H9 (cell line): ENCODE measurements around the gene DSTN. TPM values are rescaled to one million over a fixed set of nuclear protein-coding genes. Genes with fewer than 3 reads are reported as not detected.

Source experiments
- DNase-seq: peaks from one replicate; pipeline ENCODE4 v3.0.0-alpha.2; 2017
- H2AFZ ChIP-seq: one replicate; pipeline ENCODE4 v1.6.1; 2013; ENCODE audit warnings: mild to moderate bottlenecking, low read length, control low read depth, moderate library complexity
- H2AK5ac ChIP-seq: 2 replicates; pipeline ENCODE4 v1.6.1; 2013; ENCODE audit warnings: low read length, control low read depth, mixed read lengths; ENCODE audit not compliant: insufficient read length
- H2BK120ac ChIP-seq: one replicate; pipeline ENCODE4 v1.6.1; 2013; ENCODE audit warnings: low read depth, mild to moderate bottlenecking, low read length, control low read depth, inconsistent platforms; ENCODE audit not compliant: poor library complexity, severe bottlenecking
- H2BK12ac ChIP-seq: 2 replicates; pipeline ENCODE4 v1.6.1; 2013; ENCODE audit warnings: low read length, control low read depth, mixed read lengths, low read depth; ENCODE audit not compliant: insufficient read length
- H2BK15ac ChIP-seq: 2 replicates; pipeline ENCODE4 v1.6.1; 2013; ENCODE audit warnings: low read depth, low read length, control low read depth
- H2BK20ac ChIP-seq: one replicate; pipeline ENCODE4 v1.6.1; 2013; ENCODE audit warnings: low read depth, mild to moderate bottlenecking, low read length, control low read depth, inconsistent platforms; ENCODE audit not compliant: poor library complexity, severe bottlenecking
- H2BK5ac ChIP-seq: 2 replicates; pipeline ENCODE4 v1.6.1; 2013; ENCODE audit warnings: low read length, control low read depth, mixed read lengths; ENCODE audit not compliant: insufficient read length
- H3K14ac ChIP-seq: 2 replicates; pipeline ENCODE4 v1.6.1; 2013; ENCODE audit warnings: low read length, control low read depth; ENCODE audit not compliant: insufficient read depth
- H3K18ac ChIP-seq: 2 replicates; pipeline ENCODE4 v1.6.1; 2013; ENCODE audit warnings: low read depth, mild to moderate bottlenecking, mixed read lengths, low read length, control low read depth; ENCODE audit not compliant: insufficient read length
- H3K23ac ChIP-seq: 2 replicates; pipeline ENCODE4 v1.6.1; 2013; ENCODE audit warnings: low read length, control low read depth, mixed read lengths, low read depth; ENCODE audit not compliant: insufficient read length
- H3K23me2 ChIP-seq: 2 replicates; pipeline ENCODE4 v1.6.1; 2013; ENCODE audit warnings: low read depth, mild to moderate bottlenecking, mixed read lengths, low read length, control low read depth; ENCODE audit not compliant: insufficient read length, poor library complexity, severe bottlenecking
- H3K27ac ChIP-seq: 2 replicates; pipeline ENCODE4 v1.5.1; 2013; ENCODE audit warnings: low read length, control low read depth, mixed read lengths, low read depth; ENCODE audit not compliant: insufficient read length
- H3K27me3 ChIP-seq: 2 replicates; pipeline ENCODE4 v1.6.1; 2013; ENCODE audit warnings: low read length, control low read depth, inconsistent platforms; ENCODE audit not compliant: insufficient read depth
- H3K4ac ChIP-seq: 2 replicates; pipeline ENCODE4 v1.6.1; 2013; ENCODE audit warnings: low read depth, mild to moderate bottlenecking, control low read depth, inconsistent platforms, low read length, moderate library complexity
- H3K4me1 ChIP-seq: 2 replicates; pipeline ENCODE4 v1.6.1; 2013; ENCODE audit warnings: low read length, control low read depth, inconsistent platforms; ENCODE audit not compliant: insufficient read depth
- H3K4me2 ChIP-seq: 2 replicates; pipeline ENCODE4 v1.6.1; 2013; ENCODE audit warnings: low read length, control low read depth, mixed read lengths; ENCODE audit not compliant: insufficient read length, insufficient read depth
- H3K56ac ChIP-seq: 2 replicates; pipeline ENCODE4 v1.6.1; 2013; ENCODE audit warnings: low read depth, mild to moderate bottlenecking, mixed read lengths, low read length, control low read depth; ENCODE audit not compliant: insufficient read length
- H3K79me1 ChIP-seq: 2 replicates; pipeline ENCODE4 v1.6.1; 2013; ENCODE audit warnings: low read depth, mild to moderate bottlenecking, moderate library complexity, low read length, control low read depth, inconsistent platforms; ENCODE audit not compliant: insufficient read depth, poor library complexity, severe bottlenecking
- H3K79me2 ChIP-seq: 2 replicates; pipeline ENCODE4 v1.6.1; 2013; ENCODE audit warnings: low read length, control low read depth, inconsistent platforms; ENCODE audit not compliant: insufficient read depth
- H3K9ac ChIP-seq: 2 replicates; pipeline ENCODE4 v1.6.1; 2013; ENCODE audit warnings: low read length, control low read depth, mixed read lengths; ENCODE audit not compliant: insufficient read length; ENCODE audit errors: extremely low read depth
- H3K9me3 ChIP-seq: one replicate; pipeline ENCODE4 v1.6.1; 2013; ENCODE audit warnings: low read depth, low read length, inconsistent platforms; ENCODE audit not compliant: control insufficient read depth
- H3T11ph ChIP-seq: one replicate; pipeline ENCODE4 v1.6.1; 2013; ENCODE audit warnings: mild to moderate bottlenecking, low read length, control low read depth, inconsistent platforms
- H4K20me1 ChIP-seq: one replicate; pipeline ENCODE4 v1.6.1; 2013; ENCODE audit not compliant: control insufficient read depth, insufficient read length, insufficient read depth
- H4K5ac ChIP-seq: 2 replicates; pipeline ENCODE4 v1.6.1; 2013; ENCODE audit warnings: low read depth, mild to moderate bottlenecking, mixed read lengths, low read length, control low read depth; ENCODE audit not compliant: insufficient read length
- H4K8ac ChIP-seq: replicated peaks from 2 replicates; pipeline ENCODE4 v1.6.1; 2013; ENCODE audit warnings: low read length, control low read depth, mixed read lengths, low read depth; ENCODE audit not compliant: insufficient read length
- H4K91ac ChIP-seq: 2 replicates; pipeline ENCODE4 v1.6.1; 2013; ENCODE audit warnings: low read depth, mild to moderate bottlenecking, moderate library complexity, mixed read lengths, low read length, control low read depth; ENCODE audit not compliant: insufficient read length
- H3K27ac Mint-ChIP-seq, 3 experiments: 2 replicates in 2 of 3; 3 replicates in 1 of 3; pipeline ENCODE4 v1.8.0; 2020 to 2021; ENCODE audit warnings: mixed read lengths in 3 of 3, mild to moderate bottlenecking in 1 of 3, moderate library complexity in 1 of 3
- H3K27me3 Mint-ChIP-seq: 2 replicates; pipeline ENCODE4 v1.8.0; 2021; ENCODE audit warnings: low read depth, mild to moderate bottlenecking, moderate library complexity, mixed read lengths
- H3K36me3 Mint-ChIP-seq, 3 experiments: 2 replicates in 2 of 3; 3 replicates in 1 of 3; pipeline ENCODE4 v1.8.0; 2020 to 2021; ENCODE audit warnings: low read depth in 3 of 3, mixed read lengths in 3 of 3; ENCODE audit not compliant: insufficient read depth in 1 of 3
- H3K4me1 Mint-ChIP-seq, 2 experiments: 2 replicates each; pipeline ENCODE4 v1.8.0; 2020; ENCODE audit warnings: mixed read lengths in 2 of 2
- H3K4me3 Mint-ChIP-seq, 2 experiments: 2 replicates in 1 of 2; 3 replicates in 1 of 2; pipeline ENCODE4 v1.8.0; 2020 to 2021; ENCODE audit warnings: mild to moderate bottlenecking in 2 of 2, mixed read lengths in 2 of 2, moderate library complexity in 1 of 2
- H3K9me3 Mint-ChIP-seq, 2 experiments: 2 replicates in 1 of 2; 3 replicates in 1 of 2; pipeline ENCODE4 v1.8.0; 2020; ENCODE audit warnings: mild to moderate bottlenecking in 2 of 2, mixed read lengths in 2 of 2, moderate library complexity in 1 of 2
- CTCF ChIP-seq: fragments of 200-600 bp; sonication (generic); conservative IDR thresholded peaks from 3 replicates; pipeline ENCODE4 v1.8.0; 2021; ENCODE audit warnings: antibody characterized with exemption, mild to moderate bottlenecking
- WGBS: extraction: QIAGEN DNeasy Blood & Tissue Kit; methylation state at CpG from one replicate; pipeline ENCODE4 v1.1.7; 2013; ENCODE audit warnings: missing lambda C conversion rate, low lambda C conversion rate, mixed read lengths; ENCODE audit not compliant: insufficient read length; ENCODE audit errors: extremely low coverage; 5-methylcytosine and 5-hydroxymethylcytosine counted together
- total RNA-seq: library from RNA; stranded (reverse); gene quantifications from 2 replicates; pipeline ENCODE4 v1.2.1, GENCODE V29; 2021

Gene DSTN
- total RNA-seq, 1 experiment from 2014 or later = 145 TPM

- Histone ChIP-seq H3K9me3 (no peaks in the 10 kb centered on the region), H3K79me2 (no peaks in the 10 kb centered on the region), H3K9ac (no peak overlapping the region), H4K91ac (no peak overlapping the region), H3K27me3 (no peaks in the 10 kb centered on the region), H3K27ac (no peak overlapping the region), H3K4ac (no peak overlapping the region), H3K14ac (no peak overlapping the region), H2BK5ac (no peak overlapping the region), H2BK120ac (no peak overlapping the region), H3K56ac (no peak overlapping the region), H2BK15ac (no peak overlapping the region), H3K4me2 (no peak overlapping the region), H3K18ac (no peak overlapping the region), H3K23ac (no peak overlapping the region), H3T11ph (no peak overlapping the region), H3K79me1 (no peaks in the 10 kb centered on the region), H3K4me1 (peaks cover 7% of the 10 kb centered on the region; the same call in 1 of the 2 replicates), H2AFZ (no peak overlapping the region), H2BK20ac (no peak overlapping the region), H4K5ac (no peak overlapping the region), H2BK12ac (no peak overlapping the region), H4K8ac (no peak overlapping the region), H2AK5ac (no peak overlapping the region), H4K20me1 (no peaks in the 10 kb centered on the region), H3K23me2 (peaks cover 4% of the 10 kb centered on the region)
- DNase-seq = no peak
- no peaks in the 10 kb centered on the region; the same call in 1 of the 2 replicates for H3K27me3 Mint-ChIP-seq
- H3K27ac Mint-ChIP-seq = no peak overlapping the region
- H3K36me3 Mint-ChIP-seq = peaks cover 0 to 8% (median 0%) of the 10 kb centered on the region in 3 experiments; a peak in 1 of 7 replicates
- peaks cover 10 to 11% of the 10 kb centered on the region in 2 experiments for H3K4me1 Mint-ChIP-seq
- H3K4me3 Mint-ChIP-seq = no peak overlapping the region
- TF ChIP-seq CTCF = no peak
- WGBS = no CpG with 5 or more reads among the region's 4 CpGs
- H3K9me3 Mint-ChIP-seq = no peaks in the 10 kb centered on the region
Measured at GRCh38 chr20:17565169-17565845, 4.6 kb upstream of the DSTN start.
